ENCODE results near the gene UTRN.

Gene UTRN

DNA sequence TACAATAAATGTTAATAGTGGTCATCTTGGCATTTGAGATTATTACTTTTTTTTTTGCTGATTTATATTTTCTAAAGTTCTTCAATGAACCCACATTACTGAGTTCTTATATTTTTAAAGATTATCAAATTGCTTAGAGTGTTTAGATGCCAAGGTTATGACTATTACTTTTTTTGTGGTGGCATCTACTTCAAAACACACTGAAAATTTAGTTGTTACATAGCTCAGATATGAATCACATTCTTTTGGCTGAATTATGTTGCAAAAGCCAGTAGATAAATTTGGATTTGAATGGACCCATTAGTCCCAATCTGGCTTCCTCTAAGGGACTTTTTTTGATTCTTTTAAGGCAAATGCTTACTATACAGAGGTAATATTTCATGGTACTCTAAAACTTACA is 8.9 kb downstream of the UTRN start:
- no peak for TF ChIP-seq GATA2 (IDR thresholded peaks at IDR 0.05; ENCODE audit: low read depth, low read length)
- no peak for TF ChIP-seq GATA3 (IDR thresholded peaks at IDR 0.05; ENCODE audit: low read depth, low read length)

DNA sequence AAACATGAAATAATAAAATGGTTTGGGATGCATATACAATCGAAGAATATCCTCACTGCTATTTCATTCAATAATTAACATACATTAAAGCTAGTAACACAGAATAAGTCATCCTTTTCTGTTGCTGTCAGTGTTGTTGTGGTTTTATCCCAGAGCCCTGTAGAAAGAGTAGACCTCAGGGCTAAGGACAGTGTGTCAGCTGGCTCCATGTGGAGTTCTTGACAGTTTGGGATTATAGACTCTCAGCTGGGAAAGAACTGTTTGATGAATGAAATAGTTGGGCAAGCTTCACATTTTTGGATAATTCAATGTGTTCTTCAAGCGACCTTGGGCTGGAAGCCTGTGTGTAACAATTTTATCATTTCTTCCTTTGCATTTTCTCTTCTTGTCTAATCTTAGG is 10.1 kb downstream of the UTRN start:
- TF ChIP-seq GATA2 (IDR thresholded peaks at IDR 0.05; ENCODE audit: low read depth, low read length) (no peak), GATA3 (IDR thresholded peaks at IDR 0.05; ENCODE audit: low read depth, low read length) (no peak)

DNA sequence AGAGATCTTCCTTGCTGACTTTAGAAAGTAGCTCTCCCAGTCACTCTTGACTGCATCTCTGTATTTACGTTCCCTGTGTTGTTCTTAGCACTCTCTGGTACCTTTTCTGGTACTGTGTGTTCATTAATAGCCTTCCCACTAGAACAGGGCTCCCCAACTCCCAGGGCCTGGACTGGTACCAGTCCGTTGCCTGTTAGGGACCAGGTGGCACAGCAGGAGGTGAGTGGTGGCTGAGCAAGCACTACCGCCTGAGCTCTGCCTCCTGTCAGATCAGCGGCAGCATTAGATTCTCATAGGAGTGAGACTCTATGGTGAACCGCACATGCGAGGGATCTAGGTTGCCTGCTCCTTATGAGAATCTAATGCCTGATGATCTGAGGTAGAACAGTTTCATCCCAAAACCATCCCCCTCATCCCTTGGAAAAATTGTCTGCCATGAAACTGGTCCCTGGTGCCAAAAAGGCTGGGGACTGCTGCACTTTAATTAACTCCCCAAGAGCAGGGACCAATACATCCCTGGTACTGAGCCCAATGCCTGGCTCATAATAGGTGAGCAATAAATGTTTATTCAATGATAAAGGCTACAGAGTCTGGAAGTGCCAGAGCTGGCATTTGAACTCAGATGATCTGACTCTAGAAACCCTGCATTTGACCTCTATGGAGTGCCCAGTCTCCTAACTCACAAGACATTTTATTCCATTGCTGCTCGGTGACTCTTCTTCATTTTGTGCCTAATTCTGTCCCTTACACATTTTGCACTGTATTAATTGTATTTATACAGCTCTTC is 11.0 kb downstream of the UTRN start:
- TF ChIP-seq GATA3 (IDR thresholded peaks at IDR 0.05; ENCODE audit: low read depth, low read length) (no peak), GATA2 (IDR thresholded peaks at IDR 0.05; ENCODE audit: low read depth, low read length) (no peak)

DNA sequence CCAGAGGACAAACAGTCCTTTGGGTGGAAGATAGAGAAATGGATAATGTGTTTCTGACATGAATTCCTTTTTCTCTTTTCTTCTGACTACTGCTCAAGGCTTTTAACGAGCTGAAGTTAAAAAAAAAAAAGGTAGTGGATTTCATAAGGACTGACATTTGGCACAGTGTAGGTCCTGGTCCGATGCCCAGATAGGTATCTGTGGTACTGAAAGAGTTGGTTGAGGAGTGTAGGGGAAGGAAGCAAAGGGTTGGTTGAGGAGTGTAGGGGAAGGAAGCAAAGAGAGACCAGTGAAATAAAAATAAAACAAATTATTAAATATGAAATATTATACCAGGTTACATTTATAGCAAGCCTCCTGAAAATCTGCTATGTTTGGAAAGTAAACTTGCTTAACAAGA is 11.8 kb downstream of the UTRN start:
- TF ChIP-seq GATA3 (IDR thresholded peaks at IDR 0.05; ENCODE audit: low read depth, low read length) = no peak
- TF ChIP-seq GATA2 (IDR thresholded peaks at IDR 0.05; ENCODE audit: low read depth, low read length) = no peak

DNA sequence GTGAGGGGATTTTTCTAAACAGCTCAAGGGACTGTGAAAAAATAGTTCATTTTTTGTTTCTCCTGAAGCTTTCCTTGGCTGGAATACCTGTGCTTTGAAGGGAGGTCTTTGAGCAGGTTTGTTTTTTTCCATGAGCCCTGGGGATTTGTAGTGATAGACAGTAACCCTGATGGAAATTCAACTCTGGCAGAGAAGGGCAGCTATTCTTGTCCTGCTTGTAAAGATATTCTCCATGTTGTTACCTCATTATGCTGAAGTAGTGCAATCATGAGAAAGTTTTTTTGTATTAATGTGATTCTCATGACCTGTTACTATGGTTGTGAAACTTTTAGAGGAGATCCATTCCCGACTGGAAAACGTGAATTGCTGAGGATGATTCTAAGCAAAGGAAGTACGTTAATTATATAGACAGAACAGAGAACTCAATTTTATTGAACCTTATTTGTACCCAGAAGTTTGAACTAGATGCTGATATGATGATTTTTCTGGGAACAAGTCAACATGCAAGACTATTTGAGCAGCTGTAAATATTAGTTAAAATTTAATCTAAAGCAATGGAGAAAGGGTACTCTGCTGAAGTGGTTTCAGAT is 12.5 kb downstream of the UTRN start:
- no peak for TF ChIP-seq GATA3 (IDR thresholded peaks at IDR 0.05; ENCODE audit: low read depth, low read length)
- no peak for TF ChIP-seq GATA2 (IDR thresholded peaks at IDR 0.05; ENCODE audit: low read depth, low read length)

DNA sequence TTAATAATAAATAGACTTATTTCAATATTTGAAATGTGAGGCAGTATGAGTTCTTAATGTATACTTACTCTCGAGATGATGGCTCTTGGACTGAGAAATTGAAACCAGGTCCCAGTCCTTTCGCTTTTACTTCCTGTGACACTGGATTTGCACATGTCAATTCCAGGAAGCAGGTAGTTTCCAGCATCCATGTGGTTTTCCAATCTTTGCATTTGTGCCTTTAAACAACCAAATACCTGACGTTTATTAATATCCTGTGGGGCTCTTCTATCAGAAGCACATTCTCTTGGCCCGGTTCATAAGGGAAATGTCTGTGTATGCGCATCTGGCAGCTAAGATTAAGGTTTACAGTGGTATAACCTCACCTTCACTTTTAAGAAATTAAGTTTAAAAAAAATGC is 13.1 kb downstream of the UTRN start:
- TF ChIP-seq GATA3 (IDR thresholded peaks at IDR 0.05; ENCODE audit: low read depth, low read length) (no peak), GATA2 (IDR thresholded peaks at IDR 0.05; ENCODE audit: low read depth, low read length) (no peak)

DNA sequence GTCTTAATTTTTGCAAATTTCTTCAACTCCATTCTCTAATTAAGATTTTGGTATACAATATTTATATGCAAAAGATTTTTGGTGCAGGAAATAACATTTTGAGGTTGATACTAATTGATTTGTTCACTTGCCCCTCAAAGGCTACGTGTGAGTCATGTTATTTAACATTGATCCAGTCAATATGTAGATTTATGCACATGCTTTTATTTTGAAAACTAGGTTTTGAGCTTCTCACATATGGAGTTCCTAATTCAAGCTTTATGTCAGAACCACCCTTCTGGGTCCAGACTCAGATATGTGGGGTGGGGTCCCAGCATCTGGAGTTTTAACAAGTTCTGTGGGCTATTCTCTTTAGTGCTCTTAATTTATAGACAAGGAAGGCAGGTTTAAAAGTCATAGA is 13.8 kb downstream of the UTRN start:
- TF ChIP-seq GATA2 (IDR thresholded peaks at IDR 0.05; ENCODE audit: low read depth, low read length) (no peak), GATA3 (IDR thresholded peaks at IDR 0.05; ENCODE audit: low read depth, low read length) (no peak)

DNA sequence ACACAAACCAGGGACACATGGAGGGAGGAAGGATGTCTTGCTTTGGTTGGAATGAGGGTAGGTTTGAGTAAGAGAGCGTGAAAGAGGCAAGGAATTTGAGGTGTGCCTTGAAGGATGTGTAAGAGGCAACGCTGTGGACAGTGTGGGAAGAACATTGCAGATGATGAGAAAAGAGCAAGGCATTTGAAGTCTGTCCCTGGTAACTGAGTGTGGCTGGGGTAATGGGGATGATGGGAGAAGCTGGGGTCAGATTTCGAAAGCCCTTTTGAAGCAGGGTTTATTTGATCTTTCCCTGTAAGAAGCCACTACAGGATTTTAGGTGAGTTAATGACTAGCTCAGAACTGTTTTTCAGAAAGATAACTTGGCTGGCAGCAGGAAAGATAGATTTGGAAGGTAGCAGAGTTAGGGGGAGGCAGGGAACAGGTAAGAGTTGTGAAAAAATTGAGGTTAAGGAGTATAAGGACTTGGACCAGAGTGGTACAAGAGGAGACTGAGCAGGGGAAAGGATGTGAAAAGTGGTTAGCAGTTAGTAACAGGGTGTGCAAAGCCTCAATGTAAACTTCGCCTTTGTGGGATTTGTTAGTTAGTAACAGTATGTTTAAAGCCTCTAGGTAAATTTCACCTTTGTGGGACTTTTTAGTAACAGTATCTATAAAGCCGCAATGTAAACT is 17.7 kb downstream of the UTRN start:
- no peak for TF ChIP-seq GATA3 (IDR thresholded peaks at IDR 0.05; ENCODE audit: low read depth, low read length)
- no peak for TF ChIP-seq GATA2 (IDR thresholded peaks at IDR 0.05; ENCODE audit: low read depth, low read length)

DNA sequence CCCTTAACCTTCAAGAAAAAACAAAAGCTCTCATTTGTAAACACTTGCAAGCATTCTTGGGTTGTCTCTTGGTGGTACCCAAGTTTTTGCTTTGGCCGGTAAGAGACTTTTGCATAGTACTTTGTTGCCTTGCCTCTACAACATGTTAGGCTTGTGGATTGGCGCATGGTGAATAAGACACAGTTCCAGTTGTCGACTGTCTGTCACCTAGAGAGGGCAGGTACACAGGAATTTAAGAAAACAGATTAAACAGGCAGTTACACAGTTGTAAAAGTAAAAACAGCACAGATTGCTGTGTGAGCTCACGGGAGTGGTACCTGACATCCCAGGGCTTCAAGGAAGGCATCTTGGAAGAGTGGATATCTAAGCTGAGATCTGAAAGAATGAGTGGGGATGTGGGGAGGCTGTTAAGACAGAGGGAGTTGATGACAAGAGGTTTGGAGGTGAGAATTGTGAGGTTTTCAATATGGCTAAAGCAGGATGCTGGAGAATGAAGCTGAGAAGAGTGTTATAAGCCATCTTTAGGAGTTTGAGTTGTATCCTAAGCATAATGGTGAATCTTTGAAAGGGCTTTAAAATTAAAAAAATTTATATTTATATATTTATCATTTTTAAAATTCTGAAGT is 19.2 kb downstream of the UTRN start:
- TF ChIP-seq GATA3 (IDR thresholded peaks at IDR 0.05; ENCODE audit: low read depth, low read length) = no peak
- TF ChIP-seq GATA2 (IDR thresholded peaks at IDR 0.05; ENCODE audit: low read depth, low read length) = no peak

DNA sequence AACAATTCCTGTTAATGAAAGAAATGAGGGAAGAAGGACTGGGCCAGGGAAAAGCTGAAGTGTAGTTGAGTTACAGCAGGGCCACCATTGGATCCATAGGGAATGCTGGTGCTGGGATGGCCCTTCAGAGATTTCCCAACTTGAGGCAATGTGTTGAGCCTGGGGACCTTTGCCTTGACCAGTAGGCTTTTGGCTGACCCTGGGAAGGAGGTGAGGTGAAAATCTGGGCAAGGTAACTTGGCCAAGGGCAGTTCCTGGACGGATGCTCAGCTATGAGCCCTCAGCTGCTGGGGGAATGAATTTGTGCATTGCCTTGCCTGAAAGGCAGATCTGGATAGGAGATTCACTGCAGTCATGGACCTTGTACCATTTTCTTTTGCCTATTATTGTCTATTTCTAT is 20.4 kb downstream of the UTRN start:
- TF ChIP-seq GATA2 (IDR thresholded peaks at IDR 0.05; ENCODE audit: low read depth, low read length) = no peak
- TF ChIP-seq GATA3 (IDR thresholded peaks at IDR 0.05; ENCODE audit: low read depth, low read length) = no peak

DNA sequence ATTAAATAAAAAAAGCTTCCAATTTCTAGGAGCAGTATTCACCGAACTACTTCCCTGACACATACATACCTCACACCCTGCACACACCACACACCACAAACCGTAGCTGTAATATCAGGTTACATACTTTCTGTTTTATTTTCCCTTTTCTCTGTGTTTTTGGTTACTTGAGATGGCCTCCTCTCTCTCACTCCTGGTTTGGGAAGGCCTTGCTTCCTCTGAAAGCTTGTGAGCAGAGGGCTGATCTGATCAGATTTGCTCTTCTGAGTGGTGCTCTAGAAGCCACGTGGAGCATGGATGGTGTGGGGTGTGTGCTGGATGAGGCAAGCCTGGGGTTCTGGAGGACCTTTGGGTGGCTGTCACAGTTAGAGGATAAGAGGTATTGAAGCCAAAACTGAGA is 20.9 kb downstream of the UTRN start:
- TF ChIP-seq GATA2 (IDR thresholded peaks at IDR 0.05; ENCODE audit: low read depth, low read length) = no peak
- no peak for TF ChIP-seq GATA3 (IDR thresholded peaks at IDR 0.05; ENCODE audit: low read depth, low read length)

DNA sequence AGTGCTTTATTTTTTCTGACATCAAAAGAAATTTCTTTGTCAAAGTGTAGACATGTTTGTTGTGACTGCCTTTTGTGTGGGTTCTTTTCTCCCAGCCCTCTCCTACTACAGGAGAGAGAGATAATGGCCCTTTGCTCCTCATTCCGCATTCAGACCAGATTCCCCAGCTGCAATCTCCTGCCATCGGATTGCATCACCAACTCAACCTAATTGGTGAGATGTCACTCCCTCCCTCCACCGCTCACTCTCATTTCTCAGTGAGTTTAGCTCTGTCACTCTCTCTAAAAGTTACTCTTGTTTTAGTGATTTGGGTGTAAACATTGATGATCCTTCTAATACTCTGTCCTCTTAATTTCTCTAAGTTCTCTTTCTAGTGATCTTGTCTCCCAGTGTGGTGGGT is 22.7 kb downstream of the UTRN start:
- no peak for TF ChIP-seq GATA2 (IDR thresholded peaks at IDR 0.05; ENCODE audit: low read depth, low read length)
- TF ChIP-seq GATA3 (IDR thresholded peaks at IDR 0.05; ENCODE audit: low read depth, low read length) = no peak

DNA sequence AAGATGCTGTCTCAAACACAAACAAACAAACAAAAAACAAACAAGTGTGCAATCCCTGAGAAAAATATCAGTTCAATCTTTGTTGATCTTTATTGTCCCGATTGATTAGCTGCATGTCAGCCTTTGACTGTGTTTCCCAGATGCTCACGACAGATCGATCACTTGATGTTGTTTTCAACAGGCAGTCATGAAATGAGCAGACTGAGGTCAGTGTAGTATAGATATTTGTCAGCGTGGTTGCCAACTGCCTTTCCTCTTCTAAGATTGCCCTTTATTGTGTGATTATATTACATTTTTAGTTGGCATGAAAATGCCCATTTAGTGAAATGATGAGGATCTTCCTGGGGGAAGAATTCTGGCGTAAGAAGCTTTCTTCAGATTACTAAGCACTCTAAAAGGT is 25.6 kb downstream of the UTRN start:
- TF ChIP-seq GATA2 (IDR thresholded peaks at IDR 0.05; ENCODE audit: low read depth, low read length) (no peak), GATA3 (IDR thresholded peaks at IDR 0.05; ENCODE audit: low read depth, low read length) (no peak)

DNA sequence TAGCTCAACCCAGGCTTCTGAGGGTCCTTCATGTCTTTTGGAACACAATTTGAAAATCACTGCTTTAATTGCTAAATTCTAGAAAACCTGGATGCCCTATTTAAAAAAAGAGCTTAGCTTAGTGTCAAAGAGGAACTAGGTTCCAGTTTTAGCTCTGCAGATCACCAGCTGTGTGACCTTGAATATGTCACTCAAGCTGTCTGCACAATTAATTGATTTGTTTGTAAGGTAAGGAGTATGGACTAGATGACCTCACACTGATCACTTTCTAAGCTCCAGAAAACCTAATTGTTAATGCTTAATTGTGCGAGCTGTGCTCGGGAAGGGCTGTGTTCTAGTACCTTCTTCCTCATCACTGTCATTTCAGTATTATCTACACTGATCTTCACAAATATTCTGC is 26.2 kb downstream of the UTRN start:
- TF ChIP-seq GATA2 (IDR thresholded peaks at IDR 0.05; ENCODE audit: low read depth, low read length) (no peak), GATA3 (IDR thresholded peaks at IDR 0.05; ENCODE audit: low read depth, low read length) (no peak)

Data from SH-SY5Y (cell line).